Muscle layer of colon (tissue), 2 donors: ENCODE data around the gene TM7SF3.
"Not testable (repeated sequence)": the region's sequence is repeated elsewhere in the genome, so short reads cannot be mapped to it uniquely, and the experiment has no call there.

ENCODE experiments used
- H3K27ac ChIP-seq: one replicate; pipeline ENCODE4 v1.7.0; 2013; ENCODE audit warnings: low read depth, mild to moderate bottlenecking, low read length, moderate library complexity
- H3K27me3 ChIP-seq, 2 donors: one replicate each; pipeline ENCODE4 v1.7.0; 2013; ENCODE audit warnings: low read length in 2 of 2, mild to moderate bottlenecking in 2 of 2; ENCODE audit not compliant: insufficient read depth in 2 of 2, control insufficient read depth in 1 of 2
- H3K36me3 ChIP-seq: one replicate; pipeline ENCODE4 v1.7.0; 2013; ENCODE audit warnings: mild to moderate bottlenecking, low read length; ENCODE audit not compliant: insufficient read depth
- H3K4me1 ChIP-seq: one replicate; pipeline ENCODE4 v1.7.0; 2013; ENCODE audit warnings: mild to moderate bottlenecking, low read length; ENCODE audit not compliant: insufficient read depth
- H3K4me3 ChIP-seq, 2 donors: one replicate each; pipeline ENCODE4 v1.7.0; 2013; ENCODE audit warnings: low read length in 2 of 2, low read depth in 1 of 2, mild to moderate bottlenecking in 1 of 2, moderate library complexity in 1 of 2
- H3K9ac ChIP-seq: one replicate; pipeline ENCODE4 v1.7.0; 2013; ENCODE audit warnings: low read length
- H3K9me3 ChIP-seq: one replicate; pipeline ENCODE4 v1.7.0; 2013; ENCODE audit warnings: mild to moderate bottlenecking, low read length
- donor health status: abdominal sarcoma.
- donor health status: Adenocarcinoma of cecum.

Gene TM7SF3, protein sequence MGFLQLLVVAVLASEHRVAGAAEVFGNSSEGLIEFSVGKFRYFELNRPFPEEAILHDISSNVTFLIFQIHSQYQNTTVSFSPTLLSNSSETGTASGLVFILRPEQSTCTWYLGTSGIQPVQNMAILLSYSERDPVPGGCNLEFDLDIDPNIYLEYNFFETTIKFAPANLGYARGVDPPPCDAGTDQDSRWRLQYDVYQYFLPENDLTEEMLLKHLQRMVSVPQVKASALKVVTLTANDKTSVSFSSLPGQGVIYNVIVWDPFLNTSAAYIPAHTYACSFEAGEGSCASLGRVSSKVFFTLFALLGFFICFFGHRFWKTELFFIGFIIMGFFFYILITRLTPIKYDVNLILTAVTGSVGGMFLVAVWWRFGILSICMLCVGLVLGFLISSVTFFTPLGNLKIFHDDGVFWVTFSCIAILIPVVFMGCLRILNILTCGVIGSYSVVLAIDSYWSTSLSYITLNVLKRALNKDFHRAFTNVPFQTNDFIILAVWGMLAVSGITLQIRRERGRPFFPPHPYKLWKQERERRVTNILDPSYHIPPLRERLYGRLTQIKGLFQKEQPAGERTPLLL

DNA sequence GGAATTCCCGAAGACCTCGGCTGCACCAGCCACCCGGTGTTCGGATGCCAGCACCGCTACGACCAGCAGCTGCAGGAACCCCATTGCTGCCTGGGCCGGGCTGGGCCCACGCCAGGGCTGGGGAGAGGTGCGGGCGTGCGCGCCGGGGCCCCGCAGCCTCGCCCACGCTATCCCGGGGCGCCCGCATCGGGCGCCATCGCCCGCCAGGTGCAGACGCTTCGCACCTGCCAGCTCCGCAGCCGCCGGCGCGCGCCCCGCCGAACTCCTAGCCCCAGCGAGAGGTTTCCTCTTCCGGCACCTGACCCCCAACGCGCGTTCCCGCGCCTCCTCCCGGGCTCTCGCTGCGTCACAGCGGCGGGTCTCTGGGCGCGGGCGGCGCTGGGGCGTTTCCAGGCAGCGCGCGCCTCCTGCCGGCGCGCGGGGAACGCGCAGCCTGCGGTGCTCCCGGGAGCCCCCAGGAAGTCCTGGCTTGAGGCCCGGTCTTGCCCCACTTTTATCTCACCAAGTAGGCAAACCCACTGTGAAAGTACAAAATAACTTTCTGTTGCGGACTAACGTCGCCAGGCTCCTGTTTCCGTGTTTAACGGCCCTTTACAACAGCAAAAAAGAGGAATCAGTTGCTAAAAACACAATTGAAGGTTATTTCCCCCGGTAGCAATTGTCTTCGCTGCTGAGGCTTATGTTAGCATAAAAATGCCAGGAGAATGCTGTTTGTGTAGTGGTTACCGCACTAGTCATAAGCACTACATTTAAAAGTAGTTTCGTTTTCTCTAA is at the start of gene TM7SF3:
Gene TM7SF3 (minus strand): TSS at position 300 of the 774 bp plus-strand sequence. CDS start 216 bp downstream, at position 84.
- Histone ChIP-seq H3K9ac (peak within 1 kb of the TSS; percentile 76), H3K27ac (peak within 1 kb of the TSS; percentile 87), H3K9me3 (no peaks in the 10 kb centered on the region), H3K27me3 (no peaks in the 10 kb centered on the region), H3K36me3 (no peaks in the 10 kb centered on the region), H3K4me1 (peaks cover 37% of the 10 kb centered on the region), H3K4me3 (peak within 1 kb of the TSS; percentile 73 to 75)

DNA sequence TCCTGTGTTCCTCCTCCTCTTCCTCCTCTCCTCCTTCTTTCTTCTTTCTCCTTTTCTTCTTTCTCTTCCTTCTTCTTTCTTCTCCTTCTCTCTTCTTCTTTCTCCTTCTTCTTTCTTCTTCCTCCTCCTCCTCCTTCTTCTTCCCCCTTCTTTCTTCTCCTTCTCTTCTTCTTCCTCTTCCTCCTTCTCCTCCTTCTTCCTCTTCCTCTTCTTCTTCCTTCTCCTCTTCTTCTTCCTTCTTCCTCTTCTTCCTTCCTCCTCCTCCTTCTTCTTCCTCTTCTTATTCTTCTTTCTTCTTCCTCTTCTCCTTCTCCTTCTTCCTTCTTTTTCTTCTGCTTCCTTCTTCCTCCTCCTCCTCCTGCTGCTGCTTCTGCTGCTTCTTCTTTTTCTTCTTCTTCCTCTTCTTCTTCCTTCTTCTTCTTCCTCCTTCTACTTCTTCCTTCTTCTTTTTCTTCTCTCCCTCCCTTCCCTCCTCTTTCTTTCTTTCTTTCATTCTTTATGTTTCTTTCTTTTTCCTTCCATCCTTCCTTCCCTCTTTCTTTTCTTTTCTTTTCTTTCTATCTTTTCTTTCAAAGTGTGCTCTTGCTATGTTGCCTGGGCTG is 49.2 kb upstream of the TM7SF3 start:
- H3K9ac ChIP-seq, result no peak overlapping the region
- no peak overlapping the region for H3K4me3 ChIP-seq
- H3K36me3 ChIP-seq, result no peaks in the 10 kb centered on the region
- no peaks in the 10 kb centered on the region for H3K27me3 ChIP-seq
- no peaks in the 10 kb centered on the region for H3K4me1 ChIP-seq
- H3K9me3 ChIP-seq, result no peaks in the 10 kb centered on the region
- H3K27ac ChIP-seq, result no peak overlapping the region

DNA sequence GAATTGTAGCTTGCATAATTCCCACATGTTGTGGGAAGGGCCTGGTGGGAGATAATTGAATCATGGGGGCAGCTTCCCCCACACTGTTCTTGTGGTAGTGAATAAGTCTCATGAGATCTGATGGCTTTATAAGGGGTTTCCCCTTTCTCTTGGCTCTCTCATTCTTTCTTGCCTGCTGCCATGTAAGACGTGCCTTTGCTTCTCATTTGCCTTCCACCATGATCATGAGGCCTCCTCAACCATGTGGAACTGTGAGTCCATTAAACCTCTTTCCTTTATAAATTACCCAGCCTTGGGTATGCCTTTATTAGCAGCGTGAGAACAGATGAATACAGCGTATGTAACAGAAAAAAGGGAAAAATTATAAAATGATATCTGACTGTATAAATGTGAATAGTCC is 47.1 kb upstream of the TM7SF3 start:
- Histone ChIP-seq H3K27ac (no peak overlapping the region), H3K9ac (no peak overlapping the region), H3K9me3 (no peaks in the 10 kb centered on the region), H3K4me1 (no peaks in the 10 kb centered on the region), H3K36me3 (no peaks in the 10 kb centered on the region), H3K27me3 (no peaks in the 10 kb centered on the region), H3K4me3 (no peak overlapping the region)

DNA sequence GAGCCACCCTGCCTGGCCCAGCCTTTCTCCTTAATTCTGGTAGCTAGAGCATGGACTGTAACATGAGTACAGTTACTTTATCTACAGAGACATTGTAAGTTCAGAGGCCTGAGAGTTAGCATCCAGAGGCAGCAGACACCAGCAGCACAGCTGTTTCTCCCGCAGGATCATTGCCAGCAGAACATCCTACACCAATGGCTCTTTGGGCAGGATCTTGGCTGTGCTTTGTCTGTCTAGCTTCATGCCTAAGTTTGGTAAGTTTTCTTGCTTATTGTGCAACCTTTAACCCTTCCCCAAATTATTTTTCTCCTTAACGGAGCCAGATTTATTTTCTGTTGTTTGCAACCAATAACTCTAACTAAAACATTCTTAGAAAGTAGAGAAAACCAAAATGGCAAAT is 46.6 kb upstream of the TM7SF3 start:
- H3K9me3 ChIP-seq, result no peaks in the 10 kb centered on the region
- no peaks in the 10 kb centered on the region for H3K36me3 ChIP-seq
- no peak overlapping the region for H3K27ac ChIP-seq
- no peaks in the 10 kb centered on the region for H3K4me1 ChIP-seq
- H3K9ac ChIP-seq, result no peak overlapping the region
- no peak overlapping the region for H3K4me3 ChIP-seq
- H3K27me3 ChIP-seq, result no peaks in the 10 kb centered on the region

DNA sequence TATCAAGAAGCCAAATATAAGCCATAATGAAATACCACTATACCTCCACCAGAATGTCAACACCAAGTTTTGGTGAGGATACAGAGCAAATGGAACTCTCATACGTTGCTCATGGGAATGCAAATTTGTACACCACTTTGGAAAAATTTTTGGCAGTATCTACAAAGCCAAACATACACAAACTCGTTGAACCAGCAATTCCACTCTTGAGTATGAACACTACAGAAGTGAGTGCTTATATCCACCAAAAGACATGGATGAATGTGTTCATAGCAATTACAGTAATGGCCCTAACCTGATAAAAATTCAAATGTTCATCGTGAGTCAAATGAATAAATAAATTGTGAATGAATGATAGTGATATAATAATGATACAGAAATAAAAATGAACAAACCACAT is 43.4 kb upstream of the TM7SF3 start:
- Histone ChIP-seq H3K27me3 (no peaks in the 10 kb centered on the region), H3K4me3 (no peak overlapping the region), H3K27ac (no peak overlapping the region), H3K4me1 (no peaks in the 10 kb centered on the region), H3K9me3 (no peaks in the 10 kb centered on the region), H3K36me3 (no peaks in the 10 kb centered on the region), H3K9ac (no peak overlapping the region)

DNA sequence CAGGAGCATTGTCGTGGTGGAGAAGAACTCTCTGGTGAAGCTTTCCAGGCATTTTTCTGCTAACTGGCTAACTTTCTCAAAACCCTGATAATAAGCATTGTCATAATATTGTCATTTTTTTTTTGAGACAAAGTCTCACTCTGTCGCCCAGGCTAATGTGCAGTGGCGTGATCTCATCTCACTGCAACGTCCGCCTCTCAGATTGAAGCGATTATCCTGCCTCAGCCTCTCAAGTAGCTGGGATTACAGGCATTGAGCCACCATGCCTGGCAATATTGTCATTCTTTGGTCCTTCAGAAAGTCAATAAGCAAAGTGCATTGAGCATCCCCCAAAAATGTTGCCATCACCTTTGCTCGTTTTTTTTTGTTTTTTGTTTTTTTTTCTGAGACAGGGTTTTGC is 41.8 kb upstream of the TM7SF3 start:
- Histone ChIP-seq H3K9ac (no peak overlapping the region), H3K36me3 (no peaks in the 10 kb centered on the region), H3K4me3 (no peak overlapping the region), H3K27me3 (no peaks in the 10 kb centered on the region), H3K4me1 (no peaks in the 10 kb centered on the region), H3K9me3 (no peaks in the 10 kb centered on the region), H3K27ac (no peak overlapping the region)

DNA sequence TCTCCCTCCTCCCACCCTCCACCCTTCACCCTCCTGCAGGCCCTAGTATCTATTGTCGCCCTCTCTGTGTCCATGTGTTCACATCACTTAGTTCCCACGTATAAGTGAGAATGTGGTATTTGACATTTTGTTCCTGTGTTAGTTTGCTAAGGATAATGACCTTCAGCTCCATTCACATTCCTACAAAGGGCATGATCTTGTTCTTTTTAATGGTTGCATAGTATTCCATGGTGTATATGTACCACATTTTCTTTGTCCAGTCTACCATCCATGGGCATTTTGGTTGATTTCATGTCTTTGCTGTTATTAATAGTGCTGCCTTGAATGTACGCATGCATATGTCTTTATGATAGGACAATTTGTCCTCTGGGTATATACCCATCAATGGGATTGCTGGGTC is 38.6 kb upstream of the TM7SF3 start:
- no peaks in the 10 kb centered on the region for H3K9me3 ChIP-seq
- no peaks in the 10 kb centered on the region for H3K36me3 ChIP-seq
- no peaks in the 10 kb centered on the region for H3K27me3 ChIP-seq
- no peaks in the 10 kb centered on the region for H3K4me1 ChIP-seq
- no peak overlapping the region for H3K4me3 ChIP-seq
- no peak overlapping the region for H3K9ac ChIP-seq
- no peak overlapping the region for H3K27ac ChIP-seq

DNA sequence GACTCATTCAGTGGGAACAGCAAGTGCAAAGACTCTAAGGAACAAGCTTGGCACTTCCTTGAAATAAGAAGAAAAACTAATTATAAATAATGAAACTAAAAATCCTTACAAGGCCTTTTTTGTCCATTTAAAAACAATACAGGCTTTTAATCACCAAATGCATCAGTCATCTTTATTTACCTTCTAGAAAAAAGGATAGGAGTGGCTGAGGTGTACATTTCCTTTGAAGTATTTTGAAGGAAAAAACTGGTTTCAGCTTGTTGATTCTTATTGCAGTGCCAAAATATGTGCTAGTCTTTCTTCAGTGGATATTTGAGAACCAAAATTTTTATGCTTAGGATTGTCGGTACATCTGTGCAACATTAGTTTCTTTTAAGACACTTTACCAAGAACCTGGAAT is 38.0 kb upstream of the TM7SF3 start:
- H3K4me1 ChIP-seq, result no peaks in the 10 kb centered on the region
- H3K36me3 ChIP-seq, result no peaks in the 10 kb centered on the region
- no peaks in the 10 kb centered on the region for H3K9me3 ChIP-seq
- H3K4me3 ChIP-seq, result no peak overlapping the region
- H3K27ac ChIP-seq, result no peak overlapping the region
- H3K27me3 ChIP-seq, result no peaks in the 10 kb centered on the region
- no peak overlapping the region for H3K9ac ChIP-seq

DNA sequence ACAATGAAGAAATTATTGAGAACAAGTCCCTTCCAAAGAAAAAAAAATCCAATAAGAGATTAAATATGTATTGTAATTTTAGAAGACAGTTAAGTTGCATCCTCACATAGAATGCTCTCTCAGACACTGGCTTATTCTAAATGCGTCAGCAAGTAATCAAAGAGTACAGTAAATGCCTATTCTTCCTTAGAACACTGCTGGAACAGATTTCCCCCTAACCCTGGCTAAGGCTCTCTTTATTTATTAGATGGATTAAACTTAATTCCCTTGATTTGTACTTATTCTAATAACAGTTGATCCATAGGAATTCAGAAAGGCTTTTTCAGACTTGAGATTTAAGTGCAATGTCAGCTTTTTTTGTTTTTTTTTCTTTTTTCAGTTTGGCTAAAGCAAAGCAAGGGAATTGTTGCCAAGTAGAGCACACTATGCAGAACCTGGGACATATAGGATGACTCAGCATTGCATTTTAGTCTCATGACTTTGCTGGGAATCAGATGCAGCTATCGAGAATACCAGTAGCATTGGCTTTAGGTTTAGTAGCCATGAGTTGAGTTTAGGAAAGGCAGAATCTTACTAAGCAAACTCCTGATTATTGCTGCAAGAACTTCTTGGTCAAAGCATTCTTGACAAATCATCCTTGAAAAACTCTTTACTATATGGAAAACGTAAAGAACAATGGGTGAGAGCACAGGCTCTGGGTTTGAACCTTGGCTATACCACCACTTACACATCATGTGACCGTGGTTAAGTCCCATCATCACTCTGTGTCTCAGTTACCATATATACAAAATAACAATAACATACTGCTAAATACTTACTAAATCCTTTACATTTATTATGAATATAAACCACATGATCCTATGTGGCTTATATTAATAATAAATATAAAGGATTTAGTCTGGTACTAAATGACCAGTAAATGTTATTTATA is 34.9 kb upstream of the TM7SF3 start:
- no peaks in the 10 kb centered on the region for H3K27me3 ChIP-seq
- H3K9me3 ChIP-seq, result no peaks in the 10 kb centered on the region
- H3K4me1 ChIP-seq, result no peaks in the 10 kb centered on the region
- H3K36me3 ChIP-seq, result no peaks in the 10 kb centered on the region
- no peak overlapping the region for H3K9ac ChIP-seq
- H3K27ac ChIP-seq, result no peak overlapping the region
- no peak overlapping the region for H3K4me3 ChIP-seq

DNA sequence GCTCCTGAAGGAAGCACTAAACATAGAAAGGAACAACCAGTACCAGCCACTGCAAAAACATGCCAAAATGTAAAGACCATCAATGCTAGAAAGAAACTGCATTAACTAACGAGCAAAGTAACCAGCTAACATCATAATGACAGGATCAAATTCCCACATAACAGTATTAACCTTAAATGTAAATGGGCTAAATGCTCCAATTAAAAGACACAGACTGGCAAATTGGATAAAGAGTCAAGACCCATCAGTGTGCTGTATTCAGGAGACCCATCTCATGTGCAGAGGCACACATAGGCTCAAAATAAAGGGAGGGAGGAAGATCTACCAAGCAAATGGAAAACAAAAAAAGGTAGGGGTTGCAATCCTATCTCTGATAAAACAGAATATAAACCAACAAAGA is 27.8 kb upstream of the TM7SF3 start:
- H3K9ac ChIP-seq, H3K4me3 ChIP-seq, H3K27me3 ChIP-seq, H3K27ac ChIP-seq, H3K4me1 ChIP-seq, H3K36me3 ChIP-seq, H3K9me3 ChIP-seq: not testable (repeated sequence)
